HG03139 (cell line): ENCODE results near the gene BNIP1.
A peak's percentile ranks its signal among the peaks of the same experiment; 100 is the strongest.
"Not testable (repeated sequence)": the region's sequence is repeated elsewhere in the genome, so short reads cannot be mapped to it uniquely, and the experiment has no call there.

ENCODE experiments used
- ATAC-seq: cut with Tn5 transposase; IDR thresholded peaks from one replicate; pipeline ENCODE4 v1.9.1; 2021; ENCODE audit not compliant: unreplicated experiment

Gene BNIP1

DNA sequence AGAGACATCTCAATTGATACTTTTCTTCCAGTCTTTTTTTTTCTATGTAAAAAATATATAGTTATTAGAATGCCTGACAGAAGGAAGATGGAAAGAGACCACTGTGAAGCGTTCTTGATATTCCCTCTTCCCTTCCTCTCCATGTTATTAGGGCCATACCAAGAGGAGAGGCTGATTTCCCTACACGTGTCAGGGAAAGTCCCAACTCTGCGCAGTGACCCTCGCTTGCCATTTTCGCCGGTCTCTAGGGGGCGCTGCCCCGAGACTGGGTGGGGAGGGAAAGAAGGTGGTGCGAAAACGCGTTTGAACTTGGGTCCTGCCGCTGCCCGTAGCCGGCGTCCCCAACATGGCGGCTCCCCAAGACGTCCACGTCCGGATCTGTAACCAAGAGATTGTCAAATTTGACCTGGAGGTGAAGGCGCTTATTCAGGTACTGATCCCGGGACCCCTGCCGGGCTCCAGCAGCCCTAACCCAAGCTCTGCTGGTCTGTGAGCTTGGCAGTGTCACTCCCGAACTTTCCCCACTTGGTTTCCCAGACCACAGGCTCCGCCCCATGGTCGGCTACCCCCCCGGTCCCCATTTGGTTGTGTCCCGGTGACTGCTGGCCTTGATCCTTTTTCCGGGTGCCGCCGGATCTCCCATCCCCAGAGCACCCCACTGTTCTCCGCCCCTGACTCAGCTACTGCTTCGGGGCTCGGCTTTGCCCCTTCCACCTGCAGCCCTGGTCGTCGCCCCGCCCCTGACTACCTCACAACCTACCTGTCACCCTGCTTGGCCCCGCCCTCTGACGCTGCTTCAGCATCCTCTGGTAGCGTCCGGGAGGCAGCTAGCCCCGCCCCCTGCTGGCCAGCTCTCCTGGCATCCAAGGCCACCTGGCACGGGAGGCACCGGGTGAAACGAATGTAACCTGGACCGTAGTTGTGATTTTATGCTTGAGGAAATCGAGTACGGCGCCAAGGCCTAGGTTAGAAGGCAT lies at the start of gene BNIP1:
TSS of gene BNIP1 (plus strand) at position 332 of the 977 bp plus-strand sequence. CDS start at position 347, 15 bp downstream.
- ATAC-seq, result peak; percentile 93

DNA sequence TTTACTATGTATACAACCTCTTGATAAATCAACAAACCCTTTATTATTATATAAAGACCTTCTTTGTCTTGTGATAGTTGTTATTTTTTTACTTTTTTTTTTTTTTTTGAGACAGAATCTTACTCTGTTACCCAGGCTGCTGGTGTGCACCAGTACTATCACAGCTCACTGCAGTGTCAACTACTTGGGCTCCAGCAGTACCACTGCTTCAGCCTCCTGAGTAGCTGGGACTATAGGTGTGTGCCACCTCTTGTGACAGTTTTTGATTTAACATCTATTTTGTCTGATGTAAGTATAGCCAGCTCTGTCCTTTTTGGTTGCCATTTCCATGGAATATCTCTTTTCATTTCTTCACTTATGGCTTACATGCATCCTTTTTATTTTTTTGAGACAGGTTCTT lies 45.5 kb upstream of the BNIP1 start:
- no peak for ATAC-seq

- no peak for ATAC-seq
Observed at GRCh38 chr5:173099461-173099860, 44.9 kb upstream of the BNIP1 start.

GRCh38 chr5:173101245-173101644 lies 43.1 kb upstream of the BNIP1 start:
- ATAC-seq, result no peak

GRCh38 chr5:173103411-173103810 lies 40.9 kb upstream of the BNIP1 start:
- no peak for ATAC-seq

- no peak for ATAC-seq
Observed at GRCh38 chr5:173108914-173109313, 35.4 kb upstream of the BNIP1 start.

DNA sequence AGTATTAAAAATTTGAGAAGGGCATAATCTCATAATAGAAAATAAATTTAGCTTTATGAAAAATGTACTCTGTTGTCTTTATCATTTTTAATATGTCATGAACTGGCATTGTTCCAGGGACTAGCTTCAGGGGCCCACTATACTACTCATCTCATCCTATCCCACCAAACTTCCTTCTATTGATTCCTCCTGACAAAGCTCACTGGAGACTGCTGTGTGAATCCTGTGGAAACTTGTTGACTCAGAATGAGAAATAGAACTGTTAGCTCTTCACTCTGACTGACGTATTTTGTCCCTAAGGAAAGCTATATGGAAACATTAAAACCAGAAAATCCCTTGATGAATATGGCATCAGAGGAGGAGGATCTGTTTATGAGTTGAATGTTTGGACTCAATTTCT lies 29.8 kb upstream of the BNIP1 start:
- ATAC-seq, result no peak

DNA sequence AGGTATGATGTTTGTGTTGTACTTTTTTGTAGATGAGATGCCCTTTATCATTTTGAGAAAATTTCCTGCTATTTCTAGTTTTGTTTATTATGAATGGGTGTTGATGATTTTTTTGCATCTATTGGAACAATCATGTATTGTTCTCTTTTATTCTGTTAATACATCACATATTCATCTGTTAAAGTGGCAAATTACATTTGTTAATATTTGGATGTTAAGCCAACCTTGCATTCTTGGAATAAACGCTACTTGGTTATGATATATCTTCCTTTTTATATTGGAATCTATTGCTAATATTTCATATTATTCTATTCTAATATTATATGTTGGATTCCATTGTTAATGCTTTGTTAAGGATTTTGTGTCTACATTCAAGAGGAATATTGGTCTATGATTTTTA lies 24.6 kb upstream of the BNIP1 start:
- ATAC-seq, result no peak

GRCh38 chr5:173123416-173123815 lies 20.9 kb upstream of the BNIP1 start:
- no peak for ATAC-seq

DNA sequence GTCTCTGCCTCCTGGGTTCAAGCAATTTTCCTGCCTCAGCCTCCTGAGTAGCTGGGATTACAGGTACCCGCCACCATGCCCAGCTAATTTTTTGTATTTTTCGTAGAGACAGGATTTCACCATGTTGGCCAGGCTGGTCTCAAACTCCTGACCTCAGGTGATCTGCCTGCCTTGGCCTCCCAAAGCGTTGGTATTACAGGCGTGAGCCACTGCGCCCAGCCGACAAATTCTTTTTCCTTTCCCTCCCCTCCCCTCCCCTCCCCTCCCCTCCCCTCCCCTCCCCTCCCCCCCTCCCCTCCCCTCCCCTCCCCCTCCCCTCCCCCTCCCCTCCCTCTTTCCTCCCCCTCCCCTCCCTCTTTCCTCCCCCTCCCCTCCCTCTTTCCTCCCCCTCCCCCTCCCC lies 12.2 kb upstream of the BNIP1 start:
- ATAC-seq, result not testable (repeated sequence)

DNA sequence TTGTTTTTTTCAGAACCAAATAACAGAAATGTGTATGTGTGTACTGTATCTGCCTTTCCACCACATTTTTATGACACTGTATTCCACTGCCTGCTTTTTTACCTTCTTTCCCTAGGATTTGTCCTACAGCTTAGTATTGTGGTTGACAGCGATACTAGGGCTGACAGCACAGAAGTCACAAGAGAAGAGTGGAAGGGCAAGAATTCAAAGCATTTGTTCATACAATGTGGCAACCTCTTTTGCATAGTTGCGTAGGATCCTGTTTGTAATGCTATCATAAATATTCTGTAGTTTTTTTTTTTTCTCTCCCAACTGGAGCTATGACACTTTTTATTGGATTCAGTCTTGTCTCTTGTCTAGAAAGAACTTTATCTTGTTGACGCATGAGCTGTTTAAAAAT lies 5.6 kb upstream of the BNIP1 start:
- no peak for ATAC-seq

GRCh38 chr5:173139631-173140030 lies 4.7 kb upstream of the BNIP1 start:
- no peak for ATAC-seq

DNA sequence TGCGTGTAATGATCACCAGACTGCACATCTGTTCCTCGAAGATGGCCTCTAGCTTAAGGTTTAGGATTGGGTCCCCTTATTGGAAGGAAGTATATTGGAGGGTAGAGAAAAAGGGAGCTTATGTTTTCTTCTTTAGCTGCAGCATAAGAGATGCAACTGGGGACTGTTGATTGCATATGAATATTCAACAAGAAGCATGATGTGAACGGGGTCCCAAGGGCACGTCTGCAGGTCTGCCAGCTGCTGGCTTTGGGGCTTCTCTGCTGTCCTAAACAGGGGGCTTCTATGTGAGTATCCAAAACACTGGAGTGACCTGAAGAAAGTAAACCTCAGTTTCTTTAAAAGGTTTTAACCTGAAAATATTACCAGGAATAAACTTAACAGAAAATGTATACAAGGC lies 3.6 kb upstream of the BNIP1 start:
- ATAC-seq, result no peak

- ATAC-seq, result no peak
Observed at GRCh38 chr5:173143567-173143966, 764 bp upstream of the BNIP1 start.

DNA sequence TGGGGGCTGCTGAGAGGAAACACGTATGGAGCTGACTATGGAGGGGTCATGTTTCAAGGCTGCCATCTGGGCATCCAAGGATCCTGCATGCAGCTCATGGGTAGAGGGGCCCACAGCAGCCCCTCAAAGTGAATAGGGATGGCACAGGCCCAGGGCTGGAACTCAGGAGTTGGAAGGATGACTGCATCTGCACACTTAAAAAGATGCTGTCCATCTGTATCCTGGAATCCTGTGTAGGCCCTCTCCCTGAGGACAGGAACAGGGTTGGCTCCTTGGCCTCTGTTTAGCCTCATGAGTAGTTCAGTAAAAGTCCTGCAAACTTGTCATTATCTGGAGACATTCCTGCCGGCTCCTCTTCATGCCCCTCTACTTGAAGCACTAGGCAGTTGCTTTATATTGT lies 4.0 kb downstream of the BNIP1 start:
- no peak for ATAC-seq

- no peak for ATAC-seq
Observed at GRCh38 chr5:173152547-173152946, 8.2 kb downstream of the BNIP1 start.

- ATAC-seq, result no peak
Observed at GRCh38 chr5:173153842-173154241, 9.5 kb downstream of the BNIP1 start.

GRCh38 chr5:173154619-173155018 lies 10.3 kb downstream of the BNIP1 start:
- ATAC-seq, result not testable (repeated sequence)

- ATAC-seq, result no peak
Observed at GRCh38 chr5:173155912-173156311, 11.6 kb downstream of the BNIP1 start.

GRCh38 chr5:173158366-173158765 lies 14.0 kb downstream of the BNIP1 start:
- no peak for ATAC-seq

- no peak for ATAC-seq
Observed at GRCh38 chr5:173159256-173159655, 14.9 kb downstream of the BNIP1 start.

DNA sequence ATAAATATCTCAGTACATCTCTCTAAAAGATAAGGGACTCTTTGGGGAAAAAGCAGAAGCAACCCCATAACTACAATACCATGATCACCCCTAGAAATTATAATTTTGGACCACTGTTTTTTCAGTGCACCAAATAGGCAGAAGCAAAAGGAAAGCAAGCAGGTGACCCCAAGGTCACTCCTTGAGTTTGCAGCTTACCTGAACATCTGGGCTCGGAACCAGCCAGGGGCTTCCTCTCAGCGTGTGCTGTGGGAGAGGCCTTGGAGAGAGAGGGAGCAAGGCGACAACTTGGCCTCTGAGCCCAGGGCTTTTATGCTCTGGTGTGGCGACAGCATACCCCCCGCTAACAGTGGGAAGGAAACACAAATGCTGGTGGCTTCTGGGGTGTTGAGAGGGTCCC lies 16.8 kb downstream of the BNIP1 start:
- ATAC-seq, result no peak

GRCh38 chr5:173163219-173163618 lies 18.9 kb downstream of the BNIP1 start:
- ATAC-seq, result no peak
